Mucosa of stomach (tissue), 1 donor: ENCODE results near the gene CASP9.
"Not testable (repeated sequence)": the region's sequence is repeated elsewhere in the genome, so short reads cannot be mapped to it uniquely, and the experiment has no call there.

Source experiments
- H3K27me3 ChIP-seq: one replicate; pipeline ENCODE4 v1.7.0; 2013; ENCODE audit warnings: mild to moderate bottlenecking, low read length; ENCODE audit not compliant: control insufficient read depth, insufficient read depth
- H3K36me3 ChIP-seq: one replicate; pipeline ENCODE4 v1.7.0; 2013; ENCODE audit warnings: low read length; ENCODE audit not compliant: control insufficient read depth, insufficient read depth
- H3K4me1 ChIP-seq: one replicate; pipeline ENCODE4 v1.7.0; 2013; ENCODE audit warnings: mild to moderate bottlenecking, low read length; ENCODE audit not compliant: control insufficient read depth, insufficient read depth
- H3K4me3 ChIP-seq: one replicate; pipeline ENCODE4 v1.7.0; 2013; ENCODE audit warnings: low read length
- H3K9ac ChIP-seq: one replicate; pipeline ENCODE4 v1.7.0; 2013; ENCODE audit warnings: mild to moderate bottlenecking, low read length, moderate library complexity
- H3K9me3 ChIP-seq: one replicate; pipeline ENCODE4 v1.7.0; 2013; ENCODE audit warnings: mild to moderate bottlenecking, low read length, moderate library complexity; ENCODE audit not compliant: control insufficient read depth
- donor health status: Pancreatic carcinoma.

Gene CASP9

GRCh38 chr1:15524283-15525049 lies 451 bp upstream of the CASP9 start:
- Histone ChIP-seq H3K9ac (peak overlapping the region; percentile 66), H3K4me3 (no peak overlapping the region), H3K36me3 (no peaks in the 10 kb centered on the region), H3K4me1 (peaks cover 19% of the 10 kb centered on the region), H3K9me3 (no peaks in the 10 kb centered on the region), H3K27me3 (no peaks in the 10 kb centered on the region)

- Histone ChIP-seq H3K4me1 (peaks cover 19% of the 10 kb centered on the region), H3K9ac (peak overlapping the region; percentile 37), H3K4me3 (peak overlapping the region; percentile 1), H3K9me3 (no peaks in the 10 kb centered on the region), H3K36me3 (no peaks in the 10 kb centered on the region), H3K27me3 (no peaks in the 10 kb centered on the region)
Measured at GRCh38 chr1:15523104-15524020, 653 bp downstream of the CASP9 start.

DNA sequence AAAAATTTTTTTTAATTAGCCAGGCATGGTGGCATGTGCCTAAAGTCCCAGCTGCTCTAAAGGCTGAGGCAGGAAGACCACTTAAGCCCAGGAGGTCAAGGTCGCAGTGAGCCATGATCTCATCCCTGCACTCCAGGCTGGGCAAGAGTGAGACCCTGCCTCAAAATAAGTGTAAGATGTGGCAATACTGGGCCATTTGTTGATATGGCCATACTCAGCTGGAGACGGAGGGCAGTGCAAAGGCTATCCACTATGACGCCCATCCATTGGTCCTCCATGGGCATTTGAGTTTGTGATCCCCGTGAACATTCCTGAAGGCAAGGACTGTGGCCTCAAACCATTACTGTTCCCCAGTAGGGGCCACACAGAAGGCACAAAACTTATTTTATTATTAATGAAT lies 1.5 kb downstream of the CASP9 start:
- Histone ChIP-seq H3K9me3 (no peaks in the 10 kb centered on the region), H3K9ac (no peak overlapping the region), H3K4me3 (no peak overlapping the region), H3K4me1 (peaks cover 16% of the 10 kb centered on the region), H3K27me3 (no peaks in the 10 kb centered on the region), H3K36me3 (no peaks in the 10 kb centered on the region)

DNA sequence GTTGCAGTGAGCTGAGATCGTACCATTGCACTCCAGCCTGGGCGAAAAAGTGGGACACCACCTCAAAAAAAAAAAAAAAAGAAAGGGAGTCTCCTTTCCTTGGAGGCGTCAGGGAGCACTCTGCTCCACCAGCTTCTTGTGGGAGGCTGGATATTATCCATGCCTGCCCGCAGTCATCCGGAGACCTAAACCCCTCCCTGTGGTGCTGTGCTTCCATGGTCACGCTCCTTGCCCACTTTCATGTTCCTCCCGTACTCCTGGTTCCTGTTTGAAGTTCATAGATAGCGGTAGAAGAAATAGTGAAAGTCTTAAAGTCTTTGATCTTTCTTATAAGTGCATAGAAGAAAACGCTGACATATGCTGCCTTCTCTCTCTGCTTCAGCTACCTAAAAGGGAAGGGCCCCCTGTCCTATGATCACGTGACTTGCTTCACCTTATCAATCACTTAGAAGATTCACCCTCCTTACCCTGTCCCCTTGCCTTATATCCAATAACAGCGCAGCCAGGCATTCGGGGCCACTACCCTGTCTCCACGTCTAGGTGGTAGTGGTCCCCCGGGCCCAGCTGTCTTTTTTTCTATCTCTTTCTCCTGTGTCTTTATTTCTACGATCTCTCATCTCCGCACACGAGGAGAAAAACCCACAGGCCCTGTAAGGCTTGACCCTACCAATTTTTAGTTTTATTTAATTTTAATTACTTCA lies 2.7 kb downstream of the CASP9 start:
- H3K9me3 ChIP-seq, H3K9ac ChIP-seq, H3K36me3 ChIP-seq, H3K4me3 ChIP-seq, H3K27me3 ChIP-seq: not testable (repeated sequence)
- peaks cover 14% of the 10 kb centered on the region for H3K4me1 ChIP-seq

DNA sequence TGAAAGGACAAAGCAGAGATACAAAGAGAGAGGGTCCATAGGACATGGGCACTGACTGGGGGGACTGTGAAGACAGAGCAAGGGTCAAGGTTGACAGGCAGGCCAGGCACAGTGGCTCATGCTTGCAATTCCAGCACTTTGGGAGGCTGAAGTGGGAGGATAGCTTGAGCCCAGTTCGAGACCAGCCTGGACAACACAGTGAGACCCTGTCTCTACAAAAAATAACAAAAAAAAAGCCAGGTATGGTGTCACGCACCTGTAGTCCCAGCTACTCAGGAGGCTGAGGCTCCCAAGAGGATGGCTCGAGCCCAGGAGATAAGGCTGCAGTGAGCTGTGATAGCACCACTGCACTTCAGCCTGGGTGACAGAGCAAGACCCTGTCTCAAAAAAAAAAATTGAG lies 4.4 kb downstream of the CASP9 start:
- no peaks in the 10 kb centered on the region for H3K9me3 ChIP-seq
- no peaks in the 10 kb centered on the region for H3K27me3 ChIP-seq

DNA sequence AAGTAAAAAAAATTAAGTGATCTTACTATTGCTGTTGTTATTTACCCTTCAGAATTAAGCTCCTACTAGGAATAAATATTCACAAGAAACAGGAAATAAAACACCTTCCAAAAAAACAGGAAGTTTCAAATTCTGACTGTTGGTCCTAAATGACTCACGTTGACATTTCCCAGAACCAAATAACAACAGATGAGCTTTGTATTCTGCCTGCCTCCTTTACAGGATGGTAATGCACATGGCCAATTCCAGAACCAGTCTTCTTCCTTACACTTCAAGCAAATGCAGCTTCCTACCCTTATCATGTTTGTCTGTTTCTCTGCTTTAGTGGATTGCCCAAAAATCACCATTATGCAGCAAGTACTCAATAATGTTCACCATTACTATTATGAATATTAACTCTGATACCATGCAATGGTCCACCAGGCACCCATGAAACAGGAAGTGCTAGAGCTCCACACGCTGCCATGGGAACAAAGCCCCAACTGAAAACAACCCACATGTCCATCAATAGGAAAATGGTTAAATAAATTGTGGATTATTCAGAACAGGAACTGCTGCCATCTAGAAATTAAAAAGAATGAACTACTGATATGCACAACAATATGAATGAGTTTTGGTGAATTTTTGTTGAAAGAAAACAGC lies 8.9 kb downstream of the CASP9 start:
- Histone ChIP-seq H3K9me3 (no peaks in the 10 kb centered on the region), H3K4me1 (no peaks in the 10 kb centered on the region), H3K27me3 (no peaks in the 10 kb centered on the region), H3K4me3 (no peak overlapping the region), H3K9ac (no peak overlapping the region), H3K36me3 (no peaks in the 10 kb centered on the region)

More for the DNA sequence above, 4.4 kb downstream of the CASP9 start:
- Histone ChIP-seq H3K36me3 (no peaks in the 10 kb centered on the region), H3K4me1 (peaks cover 6% of the 10 kb centered on the region), H3K9ac (no peak overlapping the region), H3K4me3 (no peak overlapping the region)

DNA sequence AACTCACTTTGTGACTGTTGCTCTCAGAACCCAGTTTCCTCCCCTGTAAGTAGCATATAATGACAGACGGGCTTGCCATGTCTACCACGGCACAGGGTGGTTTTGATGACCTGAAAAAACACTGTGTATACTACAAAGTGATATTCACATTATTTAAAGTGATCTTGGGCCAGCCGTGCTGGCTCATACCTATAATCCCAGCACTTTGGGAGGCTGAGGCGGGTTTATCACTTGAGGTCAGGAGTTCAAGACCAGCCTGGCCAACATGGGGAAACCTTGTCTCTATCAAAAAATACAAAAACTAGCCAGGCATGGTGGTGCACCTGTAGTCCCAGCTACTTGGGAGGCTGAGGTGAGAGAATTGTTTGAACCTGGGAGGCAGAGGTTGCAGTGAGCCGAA lies 9.5 kb downstream of the CASP9 start:
- H3K4me1 ChIP-seq, H3K9ac ChIP-seq, H3K9me3 ChIP-seq, H3K4me3 ChIP-seq, H3K36me3 ChIP-seq, H3K27me3 ChIP-seq: not testable (repeated sequence)

DNA sequence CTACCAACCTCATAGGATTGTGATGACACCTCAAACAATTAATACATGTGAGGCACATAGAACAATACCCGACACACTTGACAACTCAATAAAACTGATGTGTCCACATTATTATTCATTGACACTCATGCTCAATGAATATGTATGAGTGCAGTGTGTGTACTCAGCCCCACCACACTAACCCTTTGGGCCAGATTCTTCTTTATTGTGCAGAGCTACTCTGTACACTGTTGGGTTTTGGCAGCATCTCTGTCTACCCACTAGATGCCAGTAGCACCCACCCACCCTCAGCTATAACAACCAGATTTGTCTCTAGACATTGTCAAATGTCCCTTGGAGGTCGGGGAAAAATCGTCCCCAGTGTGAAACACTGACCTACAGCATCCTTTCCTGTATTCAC lies 10.1 kb downstream of the CASP9 start:
- Histone ChIP-seq H3K27me3 (no peaks in the 10 kb centered on the region), H3K9me3 (no peaks in the 10 kb centered on the region), H3K36me3 (no peaks in the 10 kb centered on the region), H3K9ac (no peak overlapping the region), H3K4me3 (no peak overlapping the region), H3K4me1 (no peaks in the 10 kb centered on the region)

DNA sequence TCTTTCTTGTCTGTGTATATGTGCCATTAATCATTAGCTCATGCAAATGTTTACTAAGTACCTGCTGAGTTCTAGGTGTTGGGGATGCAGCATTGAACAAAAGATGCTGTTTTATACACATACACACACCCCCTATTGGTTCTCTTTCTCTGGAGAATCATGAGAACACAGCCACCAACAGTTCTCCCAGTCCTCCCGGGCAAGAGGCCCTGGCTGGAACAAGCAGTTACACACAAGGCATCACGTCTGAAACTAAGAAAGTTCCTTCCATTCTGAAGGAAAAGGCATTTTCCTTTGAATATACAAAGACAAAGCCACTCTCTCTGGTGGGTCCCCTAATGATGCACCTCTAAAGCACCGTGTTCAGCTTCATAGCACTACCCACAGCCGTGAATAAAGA lies 10.8 kb downstream of the CASP9 start:
- H3K9ac ChIP-seq = no peak overlapping the region
- no peaks in the 10 kb centered on the region for H3K4me1 ChIP-seq
- no peaks in the 10 kb centered on the region for H3K27me3 ChIP-seq
- no peak overlapping the region for H3K4me3 ChIP-seq
- H3K36me3 ChIP-seq = no peaks in the 10 kb centered on the region
- no peaks in the 10 kb centered on the region for H3K9me3 ChIP-seq

- H3K9me3 ChIP-seq = no peaks in the 10 kb centered on the region
- no peak overlapping the region for H3K4me3 ChIP-seq
- H3K4me1 ChIP-seq = peaks cover 6% of the 10 kb centered on the region
- H3K27me3 ChIP-seq = no peaks in the 10 kb centered on the region
- no peak overlapping the region for H3K9ac ChIP-seq
- H3K36me3 ChIP-seq = no peaks in the 10 kb centered on the region
Measured at GRCh38 chr1:15510611-15511405, 13.2 kb downstream of the CASP9 start.

GRCh38 chr1:15509586-15509985 lies 14.4 kb downstream of the CASP9 start:
- no peaks in the 10 kb centered on the region for H3K27me3 ChIP-seq
- no peaks in the 10 kb centered on the region for H3K36me3 ChIP-seq
- no peaks in the 10 kb centered on the region for H3K9me3 ChIP-seq
- no peak overlapping the region for H3K4me3 ChIP-seq
- peaks cover 6% of the 10 kb centered on the region for H3K4me1 ChIP-seq
- no peak overlapping the region for H3K9ac ChIP-seq
